B cell (primary cell): ENCODE data around the gene SLC25A26. TPM values are rescaled to one million over a fixed set of nuclear protein-coding genes. Genes with fewer than 3 reads are reported as not detected.

Experiments used
- ATAC-seq: fragments of 200-7000 bp; cut with Tn5 transposase; one replicate; pipeline ENCODE4 v1.10.0; 2021; ENCODE audit warnings: low read depth, mild to moderate bottlenecking, moderate number of reproducible peaks, moderate library complexity
- CTCF ChIA-PET: fragments of 350-600 bp; sonication (Branson Sonifier 250); formaldehyde crosslinking; loops from one replicate; lab custom pipeline; 2021; ENCODE audit warnings: antibody characterized with exemption, inconsistent platforms; lab: Charles Lee
- POLR2A ChIA-PET: fragments of 350-600 bp; sonication (Branson Sonifier 250); formaldehyde crosslinking; loops from one replicate; lab custom pipeline; 2021; ENCODE audit warnings: antibody characterized with exemption; lab: Charles Lee
- DNase-seq: peaks from one replicate; pipeline ENCODE4 v3.0.0; 2013
- H2AFZ ChIP-seq: 2 replicates; pipeline ENCODE4 v1.6.1; 2012; ENCODE audit warnings: mild to moderate bottlenecking, low read depth, low read length; ENCODE audit not compliant: insufficient read depth, poor library complexity, severe bottlenecking
- H3K27ac ChIP-seq, 2 donors: 1 replicate in 1 of 2; 2 replicates in 1 of 2; pipeline ENCODE4 v1.5.1; 2012 to 2013; ENCODE audit warnings: low read length in 2 of 2, mild to moderate bottlenecking in 2 of 2, moderate library complexity in 1 of 2
- H3K27me3 ChIP-seq, 4 experiments: fragments of 200-600 bp in 1 of 4; sonication (generic) in 1 of 4; replicated peaks in 1 of 4; 1 replicate in 2 of 4; 2 replicates in 2 of 4; pipeline versions ENCODE4 v1.6.1 to v1.7.0; 2013 to 2016; ENCODE audit warnings: low read length in 3 of 4, mild to moderate bottlenecking in 2 of 4, mixed read lengths in 1 of 4, moderate library complexity in 1 of 4; ENCODE audit not compliant: insufficient read depth in 4 of 4, control insufficient read depth in 3 of 4; ENCODE audit errors: control extremely low read depth in 1 of 4
- H3K36me3 ChIP-seq, 2 experiments: replicated peaks in 1 of 2; 1 replicate in 1 of 2; 2 replicates in 1 of 2; pipeline versions ENCODE4 v1.6.1 to v1.7.1; 2013; ENCODE audit warnings: low read length in 1 of 2; ENCODE audit not compliant: insufficient read depth in 2 of 2, control insufficient read depth in 1 of 2; ENCODE audit errors: control extremely low read depth in 1 of 2, extremely low read depth in 1 of 2
- H3K4me1 ChIP-seq, 2 donors: fragments of 200-600 bp in 1 of 2; sonication (generic) in 1 of 2; 1 replicate in 1 of 2; 2 replicates in 1 of 2; pipeline versions ENCODE4 v1.5.1 to v1.6.1; 2013 to 2017; ENCODE audit warnings: low read length in 2 of 2; ENCODE audit not compliant: control insufficient read depth in 2 of 2, insufficient read depth in 2 of 2
- H3K4me2 ChIP-seq: replicated peaks from 2 replicates; pipeline ENCODE3; 2012; ENCODE audit warnings: mild to moderate bottlenecking, low read depth, low read length; ENCODE audit not compliant: poor library complexity, severe bottlenecking
- H3K4me3 ChIP-seq, 5 experiments: fragments of 200-600 bp in 1 of 5; sonication (generic) in 1 of 5; 1 replicate in 3 of 5; 2 replicates in 2 of 5; pipeline versions ENCODE4 v1.5.1 to v1.7.0; 2011 to 2016; ENCODE audit warnings: low read length in 4 of 5, mild to moderate bottlenecking in 4 of 5, low read depth in 2 of 5, control low read depth in 1 of 5, moderate library complexity in 1 of 5; ENCODE audit not compliant: insufficient read depth in 1 of 5; ENCODE audit errors: control extremely low read depth in 1 of 5, extremely low read depth in 1 of 5
- H3K79me2 ChIP-seq: fragments of 200-600 bp; sonication (generic); one replicate; pipeline ENCODE4 v1.6.0; 2016; ENCODE audit warnings: low read length; ENCODE audit not compliant: control insufficient read depth, insufficient read depth
- H3K9ac ChIP-seq: fragments of 200-600 bp; sonication (generic); 2 replicates; pipeline ENCODE4 v1.6.1; 2017; ENCODE audit warnings: mild to moderate bottlenecking, low read length, moderate library complexity
- H3K9me3 ChIP-seq, 3 donors: one replicate each; pipeline versions ENCODE4 v1.6.1 to v1.7.1; 2013; ENCODE audit warnings: low read length in 2 of 3; ENCODE audit not compliant: control insufficient read depth in 2 of 3, insufficient read depth in 1 of 3; ENCODE audit errors: control extremely low read depth in 1 of 3
- H4K20me1 ChIP-seq: 2 replicates; pipeline ENCODE4 v1.6.0; 2012; ENCODE audit warnings: mild to moderate bottlenecking, low read length; ENCODE audit not compliant: insufficient read depth, control insufficient read depth, poor library complexity, severe bottlenecking
- H3K27ac Mint-ChIP-seq: one replicate; pipeline ENCODE4 v1.8.0; 2021; ENCODE audit warnings: mixed read lengths
- H3K27me3 Mint-ChIP-seq: one replicate; pipeline ENCODE4 v1.8.0; 2021; ENCODE audit warnings: mixed read lengths
- H3K4me1 Mint-ChIP-seq: one replicate; pipeline ENCODE4 v1.8.0; 2021; ENCODE audit warnings: mixed read lengths
- H3K4me3 Mint-ChIP-seq: one replicate; pipeline ENCODE4 v1.8.0; 2021; ENCODE audit warnings: mixed read lengths
- H3K9me3 Mint-ChIP-seq: one replicate; pipeline ENCODE4 v1.8.0; 2022; ENCODE audit warnings: mixed read lengths; ENCODE audit not compliant: insufficient read depth
- EZH2 ChIP-seq: IDR thresholded peaks from 2 replicates; pipeline ENCODE4 v1.6.1; 2012; ENCODE audit warnings: borderline replicate concordance, low read depth, mild to moderate bottlenecking, moderate library complexity, low read length; ENCODE audit not compliant: insufficient read depth, poor library complexity, severe bottlenecking
- WGBS: methylation state at CpG from one replicate; pipeline ENCODE4 v1.1.5; 2013; ENCODE audit warnings: missing lambda C conversion rate; ENCODE audit not compliant: insufficient coverage; 5-methylcytosine and 5-hydroxymethylcytosine counted together
- intact Hi-C: fragments of 100-400 bp; cut with micrococcal nuclease; formaldehyde crosslinking; loops from one replicate; pipeline ENCODE4 v1.10.0; 2022
- polyA plus RNA-seq: library from polyadenylated mRNA; depleted of rRNA; stranded (reverse); fragments of >200 nt; gene quantifications from 2 replicates; pipeline ENCODE4 v1.2.3, GENCODE V29; 2012
- total RNA-seq, 2 donors: library from RNA; stranded (reverse); fragments of 120-200 nt in 1 of 2; gene quantifications; 1 replicate in 1 of 2; 2 replicates in 1 of 2; pipeline versions ENCODE4 v1.2.3 to v1.2.4, GENCODE V29; 2013 to 2022
- TF ChIP-seq, protein P1 (sequence below): fragments of 200-600 bp; IDR thresholded peaks from one replicate; pipeline ENCODE4 v1.8.0; 2022; ENCODE audit warnings: antibody characterized with exemption, mild to moderate bottlenecking

SLC25A26 gene
- total and polyA plus RNA-seq, 2 donors (not counting 1 experiment from before 2014, with no cell fraction given), result 22.3 to 23.8 TPM

DNA sequence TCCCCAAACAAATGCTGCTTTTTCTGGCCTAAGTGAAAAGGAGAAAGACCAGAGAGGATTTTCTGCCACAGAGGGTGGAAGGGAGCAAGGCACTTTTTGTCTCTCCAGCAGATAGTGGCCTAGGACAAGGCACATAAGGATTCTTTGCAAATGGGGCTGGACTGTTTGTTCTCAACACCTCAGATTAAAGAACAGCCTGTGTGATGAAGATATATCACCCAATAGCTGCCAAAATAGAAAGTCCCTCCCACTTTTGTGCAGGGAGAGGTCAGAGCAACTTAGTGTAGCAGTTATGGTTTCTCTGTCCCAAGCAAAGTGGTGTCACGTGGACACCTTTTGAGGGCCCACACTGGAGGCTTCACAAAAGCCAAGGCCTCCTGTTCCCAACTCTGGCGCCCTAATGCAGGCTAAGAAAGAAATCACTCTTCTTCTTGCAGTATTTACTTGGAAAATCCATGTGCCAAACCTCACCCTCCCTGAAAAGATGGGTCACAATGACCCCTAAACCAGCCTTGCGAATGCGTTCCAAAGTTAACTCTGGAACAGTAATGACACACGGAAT is 195.1 kb downstream of the SLC25A26 start:
- no peaks in the 10 kb centered on the region for H3K27me3 Mint-ChIP-seq
- no peak overlapping the region for H3K9ac ChIP-seq
- H4K20me1 ChIP-seq, result no peaks in the 10 kb centered on the region
- peaks cover 0 to 5% (median 0%) of the 10 kb centered on the region in 3 donors for H3K9me3 ChIP-seq
- CTCF ChIA-PET, result no interaction called here
- no peak overlapping the region for H3K4me3 Mint-ChIP-seq
- peaks cover 0 to 2% of the 10 kb centered on the region in 2 experiments for H3K36me3 ChIP-seq
- H3K79me2 ChIP-seq, result no peaks in the 10 kb centered on the region
- no peak overlapping the region for H3K27ac Mint-ChIP-seq
- no peaks in the 10 kb centered on the region for H3K4me1 ChIP-seq
- intact Hi-C loops, result no loop called here
- H3K4me2 ChIP-seq, result no peak overlapping the region
- no peak overlapping the region for H3K27ac ChIP-seq
- no peak overlapping the region for H2AFZ ChIP-seq
- POLR2A ChIA-PET, result no interaction called here
- no peak for ATAC-seq
- H3K9me3 Mint-ChIP-seq, result peaks cover 10% of the 10 kb centered on the region
- TF ChIP-seq, protein P1, sequence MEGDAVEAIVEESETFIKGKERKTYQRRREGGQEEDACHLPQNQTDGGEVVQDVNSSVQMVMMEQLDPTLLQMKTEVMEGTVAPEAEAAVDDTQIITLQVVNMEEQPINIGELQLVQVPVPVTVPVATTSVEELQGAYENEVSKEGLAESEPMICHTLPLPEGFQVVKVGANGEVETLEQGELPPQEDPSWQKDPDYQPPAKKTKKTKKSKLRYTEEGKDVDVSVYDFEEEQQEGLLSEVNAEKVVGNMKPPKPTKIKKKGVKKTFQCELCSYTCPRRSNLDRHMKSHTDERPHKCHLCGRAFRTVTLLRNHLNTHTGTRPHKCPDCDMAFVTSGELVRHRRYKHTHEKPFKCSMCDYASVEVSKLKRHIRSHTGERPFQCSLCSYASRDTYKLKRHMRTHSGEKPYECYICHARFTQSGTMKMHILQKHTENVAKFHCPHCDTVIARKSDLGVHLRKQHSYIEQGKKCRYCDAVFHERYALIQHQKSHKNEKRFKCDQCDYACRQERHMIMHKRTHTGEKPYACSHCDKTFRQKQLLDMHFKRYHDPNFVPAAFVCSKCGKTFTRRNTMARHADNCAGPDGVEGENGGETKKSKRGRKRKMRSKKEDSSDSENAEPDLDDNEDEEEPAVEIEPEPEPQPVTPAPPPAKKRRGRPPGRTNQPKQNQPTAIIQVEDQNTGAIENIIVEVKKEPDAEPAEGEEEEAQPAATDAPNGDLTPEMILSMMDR, result no peak
- TF ChIP-seq EZH2, result no peak
- WGBS, result 93% methylated on average over 5 of the region's 5 CpGs
- H3K4me1 Mint-ChIP-seq, result no peaks in the 10 kb centered on the region
- H3K27me3 ChIP-seq, result no peaks in the 10 kb centered on the region
- no peak overlapping the region for H3K4me3 ChIP-seq
- DNase-seq, result no peak

DNA sequence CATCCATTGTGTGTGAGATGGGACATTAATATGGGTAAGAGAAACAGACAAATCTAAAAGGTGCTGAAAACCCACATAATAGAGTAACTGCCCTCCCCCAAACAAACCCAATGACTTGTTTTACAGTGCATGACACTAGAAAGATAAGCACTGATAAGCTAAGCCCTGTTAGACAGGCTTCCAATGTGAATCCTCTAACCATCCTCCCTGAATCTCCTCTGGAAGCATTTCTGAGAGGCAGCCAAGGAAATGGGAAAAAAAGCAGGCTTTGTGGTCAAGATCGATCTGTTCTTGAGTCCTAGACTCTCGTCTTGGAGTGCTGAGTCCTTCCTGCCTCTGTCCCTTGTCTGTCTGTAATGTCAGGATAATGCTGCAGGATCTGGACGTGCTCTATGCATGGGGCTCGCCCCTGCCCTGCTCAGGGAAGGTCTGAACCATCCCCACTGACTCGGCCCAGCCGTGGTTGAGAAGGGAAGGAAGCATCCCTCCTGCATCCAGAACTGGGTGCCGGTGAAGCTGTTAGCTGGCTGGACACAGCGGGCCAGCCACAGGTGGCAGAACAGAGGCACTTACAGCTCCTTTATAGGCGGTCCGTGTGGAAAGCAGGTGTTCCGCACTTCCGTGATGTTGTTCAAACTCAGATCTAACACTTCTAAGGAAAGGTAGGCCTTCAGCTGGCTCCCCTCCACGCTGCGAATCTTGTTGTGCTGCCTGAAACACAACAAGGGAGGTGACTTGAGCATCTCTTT is 195.9 kb downstream of the SLC25A26 start:
- Histone ChIP-seq H3K9ac (no peak overlapping the region), H3K36me3 (peaks cover 0 to 2% of the 10 kb centered on the region in 2 experiments), H3K79me2 (no peaks in the 10 kb centered on the region), H3K27me3 (no peaks in the 10 kb centered on the region), H3K9me3 (peaks cover 0 to 11% (median 6%) of the 10 kb centered on the region in 3 donors), H2AFZ (no peak overlapping the region), H4K20me1 (no peaks in the 10 kb centered on the region), H3K4me3 (no peak overlapping the region), H3K4me1 (no peaks in the 10 kb centered on the region), H3K27ac (no peak overlapping the region), H3K4me2 (no peak overlapping the region)
- ChIA-PET CTCF (no interaction called here), POLR2A (no interaction called here)
- ATAC-seq (no peak), DNase-seq (no peak)
- H3K4me3 Mint-ChIP-seq, result no peak overlapping the region
- WGBS, result 98% methylated on average over 14 of the region's 14 CpGs
- no peaks in the 10 kb centered on the region for H3K4me1 Mint-ChIP-seq
- H3K27me3 Mint-ChIP-seq, result no peaks in the 10 kb centered on the region
- no peak for TF ChIP-seq EZH2
- TF ChIP-seq, protein P1, result no peak
- intact Hi-C loops, result no loop called here
- no peak overlapping the region for H3K27ac Mint-ChIP-seq
- H3K9me3 Mint-ChIP-seq, result peaks cover 10% of the 10 kb centered on the region
